HS-5 (cell line): ENCODE results near the gene CLEC16A.
"Not testable (repeated sequence)": the region's sequence is repeated elsewhere in the genome, so short reads cannot be mapped to it uniquely, and the experiment has no call there.

Experiments used
- DNase-seq: peaks from one replicate; pipeline ENCODE4 v3.0.0-alpha.2; 2012; ENCODE audit warnings: low read depth

The CLEC16A gene

DNA sequence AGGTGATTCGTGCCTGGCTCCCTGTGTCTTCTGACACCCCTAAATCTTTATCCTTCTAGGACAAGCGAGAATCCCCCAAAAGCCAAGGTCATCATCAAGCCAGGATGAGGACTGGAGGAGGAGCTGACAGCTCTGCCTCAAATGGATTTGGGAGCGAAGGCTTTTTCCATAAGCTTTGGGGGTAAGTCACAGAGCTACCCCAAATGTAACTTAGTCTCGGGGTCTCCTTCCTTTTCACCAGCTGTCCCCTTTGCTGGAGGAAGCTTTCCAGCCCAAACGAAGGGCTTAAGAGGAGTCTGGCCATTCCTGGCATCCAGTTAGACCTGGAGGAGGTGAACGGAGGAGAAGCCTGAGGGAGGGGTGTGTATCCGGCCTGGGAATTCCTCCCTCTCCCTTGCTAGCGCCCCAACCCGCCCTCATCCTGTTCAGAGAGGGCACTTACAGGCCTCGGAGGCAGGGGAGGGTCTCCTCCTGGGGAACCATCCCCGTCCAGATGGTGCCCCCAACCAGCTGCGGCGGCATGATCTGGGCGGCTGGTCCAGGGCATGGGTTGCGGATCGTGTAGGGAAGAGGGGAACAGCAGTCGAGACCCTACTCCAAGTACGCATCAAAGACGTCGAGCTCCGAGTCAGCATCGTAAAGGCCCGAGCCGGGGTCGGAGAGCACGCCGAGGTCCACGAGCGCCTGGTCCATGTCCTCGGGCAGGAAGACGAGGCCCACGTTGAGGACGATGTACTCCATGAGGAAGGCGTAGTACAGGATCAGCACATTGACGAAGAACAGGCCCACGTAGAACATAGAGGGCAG lies 3.0 kb upstream of the CLEC16A start:
- DNase-seq: no peak

DNA sequence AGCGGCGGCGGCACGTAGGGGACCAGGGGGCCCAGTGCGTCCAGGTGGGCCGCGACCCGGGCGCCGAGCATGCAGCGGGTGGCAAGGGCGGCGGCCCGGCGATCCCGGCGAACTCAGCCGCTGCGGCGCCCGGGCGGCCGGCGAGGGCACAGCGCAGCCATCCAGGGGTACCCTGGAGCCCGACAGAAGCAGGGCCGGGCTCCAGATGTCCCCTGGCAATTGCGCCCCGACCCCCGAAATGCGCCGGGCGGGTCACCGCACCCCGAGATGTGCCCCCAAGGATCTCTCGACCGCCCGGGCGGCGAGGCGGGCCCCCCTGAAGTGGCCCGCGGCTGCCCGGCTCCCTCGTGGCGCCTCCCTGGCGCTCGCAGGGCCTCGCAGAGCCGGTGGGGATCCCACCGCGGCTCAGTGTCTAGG lies 2.4 kb upstream of the CLEC16A start:
- DNase-seq: not testable (repeated sequence)

DNA sequence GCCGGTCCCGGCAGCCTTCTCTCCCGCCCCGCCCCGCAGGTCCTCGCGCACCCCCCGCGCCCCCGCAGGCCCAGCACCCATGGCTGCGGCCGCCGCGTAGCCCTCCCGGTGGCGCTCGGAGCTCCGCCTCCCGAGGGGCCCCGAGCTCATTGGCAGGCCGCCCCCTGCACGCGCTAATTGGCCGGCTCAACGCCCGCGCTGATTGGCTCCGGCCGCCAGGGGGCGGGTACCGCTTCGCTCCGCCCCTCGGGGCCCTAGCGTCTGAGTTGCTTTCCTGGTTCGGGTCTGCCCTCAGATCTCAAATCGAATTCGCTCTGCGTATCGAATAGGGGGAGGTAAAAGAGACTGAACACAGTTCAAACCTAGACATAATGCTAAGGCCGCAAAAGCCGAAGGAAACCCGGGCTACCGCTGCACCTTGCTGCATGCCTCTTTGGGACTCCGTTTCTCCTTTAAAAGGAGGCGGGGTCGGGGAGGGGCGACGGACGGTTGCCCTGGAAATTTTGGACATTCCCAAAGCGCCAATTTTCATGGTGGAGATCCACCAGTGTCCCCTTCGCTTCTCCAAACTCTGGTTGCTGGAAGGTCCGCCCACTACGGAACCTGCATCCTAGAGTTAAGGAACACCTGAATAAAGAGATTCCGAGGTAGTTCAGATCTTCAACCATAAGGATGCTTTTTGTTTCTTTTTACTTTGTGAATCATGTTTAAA lies 1.9 kb upstream of the CLEC16A start, which contains the start of gene DEXI:
TSS of gene DEXI (minus strand) at position 117 of the 712 bp plus-strand sequence. CDS start 463 bp downstream, outside the sequence.
- peak; percentile 50 for DNase-seq

DNA sequence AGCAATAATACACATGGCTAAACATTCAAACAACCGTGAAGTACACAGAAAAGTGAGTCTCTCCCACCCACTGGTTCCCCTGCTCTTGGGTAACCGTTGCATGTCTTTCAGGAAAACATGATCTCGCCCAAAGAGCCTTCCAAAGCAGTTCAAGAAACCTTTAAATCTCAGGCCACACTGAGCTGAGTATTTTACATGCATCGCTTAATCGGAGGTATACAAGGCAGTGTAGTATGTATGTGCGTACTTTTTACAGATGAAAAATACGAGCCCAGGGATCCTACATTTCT lies 1.4 kb upstream of the CLEC16A start:
- DNase-seq: no peak

DNA sequence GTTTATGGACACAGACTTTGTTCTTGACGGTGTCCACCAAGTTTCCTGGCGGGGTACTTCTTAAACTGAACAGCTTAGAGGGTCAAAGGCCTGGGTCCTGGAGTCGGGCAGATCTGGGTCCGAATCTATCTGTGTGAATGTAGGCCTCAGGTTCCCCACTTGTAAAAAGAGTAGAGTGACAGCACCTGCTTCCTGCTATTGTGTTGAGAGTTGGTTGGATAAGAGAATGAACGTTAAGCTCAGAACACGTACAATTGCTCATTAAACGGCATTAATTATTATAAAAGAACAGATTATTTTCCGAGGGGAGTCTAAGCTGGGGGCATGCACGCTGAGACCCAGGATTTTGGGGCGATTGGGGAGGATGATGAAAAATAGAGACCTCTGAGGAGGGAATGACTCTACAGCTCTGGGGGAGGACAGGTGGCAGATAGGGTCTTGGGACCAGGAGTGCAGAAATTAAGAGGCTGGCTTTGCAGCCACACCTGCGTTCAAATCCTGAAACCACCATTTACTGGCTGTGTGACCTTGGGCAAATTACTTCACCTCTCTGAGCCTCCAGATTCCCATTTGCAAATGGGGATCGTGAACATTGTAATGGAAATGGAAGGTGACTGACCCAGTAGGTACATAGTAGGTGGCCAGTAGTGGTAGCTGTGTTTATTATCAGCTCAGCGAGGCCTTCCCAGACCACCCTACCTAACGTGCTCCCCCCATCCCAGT lies 862 bp downstream of the CLEC16A start:
- DNase-seq: no peak

DNA sequence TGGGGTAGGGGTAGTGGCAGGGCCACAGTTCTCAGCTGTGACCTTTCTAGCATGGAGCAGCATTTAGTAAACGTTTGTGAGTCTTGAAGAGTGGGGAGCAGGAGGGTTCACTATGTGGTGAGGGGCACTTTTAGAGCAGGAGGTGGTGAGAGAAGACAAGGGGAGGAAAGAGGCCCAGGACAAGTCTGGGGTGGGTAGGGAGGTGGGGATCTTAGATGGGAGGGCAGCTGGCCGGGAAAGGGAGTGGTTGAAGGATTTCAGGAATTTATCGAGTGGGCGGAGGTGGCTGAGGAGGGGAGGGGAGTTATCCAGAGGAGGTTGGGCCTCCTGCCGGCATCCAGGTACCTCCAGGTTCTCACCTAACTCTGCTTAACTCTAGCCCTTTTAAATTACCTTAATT lies 1.9 kb downstream of the CLEC16A start:
- DNase-seq: no peak

DNA sequence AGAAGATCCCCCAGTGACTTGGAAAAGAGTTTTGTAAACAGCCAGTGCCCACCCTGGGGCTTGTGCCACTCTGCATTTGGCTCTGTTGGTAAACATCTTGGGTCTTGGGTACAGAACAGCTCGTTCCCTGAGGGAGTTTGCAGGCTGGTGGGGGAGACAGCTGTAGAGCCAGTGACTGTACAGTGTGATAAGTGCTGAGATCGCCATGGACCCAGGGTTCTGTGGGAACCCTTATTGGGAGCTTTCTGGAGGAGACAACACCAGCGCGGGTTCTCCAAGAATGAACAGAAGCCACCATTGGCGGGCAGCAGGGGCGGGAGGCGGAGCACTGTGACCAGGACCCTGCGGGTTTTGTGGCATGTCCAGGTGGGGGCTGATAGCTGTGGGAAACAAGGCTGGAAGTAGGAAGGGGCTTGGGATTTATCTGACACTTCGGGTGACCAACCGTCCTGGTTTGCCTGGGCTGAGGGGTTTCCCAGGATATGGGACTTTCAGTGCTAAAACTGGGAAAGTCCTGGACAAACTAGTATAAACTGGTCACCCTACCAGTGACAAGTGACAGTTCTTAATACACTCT lies 2.9 kb downstream of the CLEC16A start:
- no peak for DNase-seq

DNA sequence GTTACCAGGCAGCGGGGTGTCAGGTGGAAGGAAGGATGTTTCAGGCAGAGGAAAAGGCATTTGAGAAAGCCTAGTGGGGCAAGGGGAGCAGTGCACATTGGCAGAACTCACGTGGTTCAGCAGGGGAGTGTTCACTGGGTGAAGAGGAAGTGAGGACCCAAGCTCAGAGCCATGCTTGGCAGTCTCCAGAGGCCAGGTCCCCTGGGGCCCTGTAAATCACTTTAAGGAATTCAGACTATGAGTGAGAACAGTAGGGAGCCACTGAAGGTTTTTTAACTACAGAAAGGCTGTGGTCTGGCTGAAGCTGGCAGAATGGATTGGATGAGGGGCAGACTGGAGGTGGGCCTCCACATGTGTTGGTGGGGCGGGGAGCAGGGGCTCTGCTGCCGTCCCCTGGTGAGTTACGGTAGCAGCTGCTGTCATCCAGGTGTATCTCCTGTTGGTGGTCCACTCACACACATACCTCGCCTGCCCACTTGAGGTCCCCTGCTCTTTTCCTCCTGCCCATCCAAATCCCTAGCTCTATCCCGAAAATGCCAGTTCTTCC lies 5.1 kb downstream of the CLEC16A start:
- DNase-seq: no peak

DNA sequence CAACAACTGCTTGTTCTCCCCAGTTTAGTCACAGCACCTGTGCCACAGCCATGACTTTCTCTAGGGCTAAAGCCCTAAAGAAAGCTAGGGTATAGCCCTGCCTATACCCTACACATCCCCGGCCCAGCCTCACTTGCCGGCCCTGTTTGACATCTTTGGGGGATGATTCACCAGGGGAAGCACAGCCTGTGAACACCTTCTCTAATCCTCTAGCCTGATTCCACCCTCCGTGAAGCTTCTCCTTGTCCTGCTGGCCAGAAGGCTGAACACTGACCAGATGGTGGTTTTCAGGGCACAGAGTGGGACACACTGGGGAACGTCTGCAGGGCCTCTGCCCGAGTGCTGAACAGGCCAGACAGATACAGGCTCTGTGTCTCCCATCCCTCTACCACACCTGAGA lies 6.0 kb downstream of the CLEC16A start:
- no peak for DNase-seq

DNA sequence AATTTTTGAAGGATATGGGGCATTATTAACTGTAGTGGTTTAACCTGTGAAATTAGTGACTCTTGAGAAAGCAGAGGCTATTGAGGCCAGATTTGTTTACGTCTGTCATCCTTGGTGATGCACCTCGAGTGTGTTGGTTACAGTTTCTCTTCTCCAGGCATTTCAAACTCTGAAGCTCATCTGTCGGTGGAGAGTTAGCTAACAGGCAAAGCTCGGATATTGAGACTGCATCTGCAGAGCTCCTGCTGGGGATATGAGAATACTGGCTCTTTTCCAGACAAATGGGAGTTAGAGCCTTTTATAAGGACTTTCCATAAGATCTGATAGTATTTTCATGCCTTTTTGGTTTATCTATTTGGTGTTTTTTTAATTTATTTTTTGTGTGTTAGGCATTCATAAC lies 6.7 kb downstream of the CLEC16A start:
- no peak for DNase-seq

DNA sequence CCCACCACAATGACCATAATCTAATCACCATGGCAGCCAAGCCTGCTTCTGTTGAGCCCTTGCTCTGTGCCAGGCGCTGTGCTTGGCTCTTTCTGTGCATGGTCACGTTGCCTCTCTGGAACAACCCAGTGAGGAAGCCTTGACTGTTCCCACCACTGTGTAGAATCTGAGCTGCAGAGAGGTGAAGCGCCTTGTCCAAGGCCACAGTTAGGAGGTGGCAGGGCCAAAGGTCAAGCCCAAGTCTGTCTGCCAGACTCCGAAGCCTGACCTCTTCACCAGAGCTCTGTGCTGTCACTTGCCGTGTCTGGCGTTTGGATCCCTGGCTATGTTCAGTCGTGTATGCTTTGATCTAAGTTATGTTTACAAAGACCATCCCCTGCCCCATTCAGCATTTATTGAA lies 10.5 kb downstream of the CLEC16A start:
- DNase-seq: no peak

DNA sequence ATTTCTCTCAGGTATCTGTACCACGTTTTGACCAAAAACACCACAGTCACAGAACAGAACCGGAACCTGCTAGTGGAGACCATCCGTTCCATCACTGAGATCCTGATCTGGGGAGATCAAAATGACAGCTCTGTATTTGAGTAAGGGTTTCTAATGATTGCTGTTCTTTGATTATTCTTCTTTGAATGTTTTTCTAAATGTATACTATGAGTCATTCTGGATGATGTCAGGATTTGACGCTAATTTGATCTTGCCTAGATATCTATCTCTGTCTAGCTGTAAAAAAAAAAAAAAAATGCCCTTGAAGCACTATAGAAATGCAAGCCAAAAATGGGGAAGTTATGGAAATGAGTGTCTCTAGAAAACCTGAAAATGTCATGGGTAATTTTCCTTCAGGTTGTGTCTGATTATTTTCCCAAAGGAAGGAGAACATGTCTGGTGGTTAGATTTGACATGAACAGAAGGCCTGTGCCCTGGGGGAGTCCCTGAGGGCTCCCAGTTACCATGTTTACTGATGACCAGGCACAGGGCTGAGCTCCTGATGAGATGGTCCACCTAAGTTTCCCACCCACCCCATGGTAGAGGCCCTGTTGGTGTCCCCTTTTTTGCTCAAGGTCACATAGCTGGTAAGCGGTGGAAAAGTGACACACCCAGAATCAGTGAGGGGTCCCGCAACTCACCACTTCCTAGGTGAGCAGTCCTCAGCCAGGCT lies 13.6 kb downstream of the CLEC16A start:
- no peak for DNase-seq

DNA sequence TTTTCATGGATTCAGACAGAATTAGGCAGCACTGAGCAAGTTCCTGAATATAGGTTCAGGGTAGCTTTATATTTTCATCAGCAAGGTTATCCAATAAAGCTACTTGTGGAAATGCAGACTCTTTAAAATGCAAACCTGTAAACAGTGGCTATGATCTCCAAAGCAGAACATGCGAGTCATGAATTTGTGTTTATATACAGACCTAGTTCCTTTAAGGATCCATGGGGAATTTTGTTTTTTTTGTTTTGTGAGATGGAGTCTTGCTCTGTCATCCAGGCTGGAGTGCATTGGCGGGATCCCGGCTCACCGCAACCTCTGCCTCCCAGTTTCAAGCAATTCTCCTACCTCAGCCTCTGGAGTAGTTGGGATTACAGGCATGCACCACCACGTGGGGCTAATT lies 14.8 kb downstream of the CLEC16A start:
- DNase-seq: no peak

DNA sequence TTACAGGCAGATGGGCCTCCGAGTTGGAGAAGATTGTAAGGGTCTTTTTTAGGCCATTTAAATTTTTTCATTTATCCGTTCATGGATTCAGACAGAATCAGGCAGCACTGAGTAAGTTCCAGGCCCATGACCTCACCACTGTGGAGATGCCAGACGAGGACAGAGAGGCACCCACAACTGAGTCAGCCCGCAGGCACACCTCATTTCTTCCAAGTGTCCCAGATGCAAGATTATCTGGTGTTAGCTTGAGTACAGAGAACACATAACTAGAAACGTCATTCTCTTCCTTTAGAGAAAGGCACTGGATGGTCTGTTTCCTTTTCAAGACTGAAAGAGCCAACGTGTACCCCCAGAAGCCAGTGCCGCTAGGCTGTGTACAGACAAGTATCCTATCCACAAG lies 16.9 kb downstream of the CLEC16A start:
- DNase-seq: peak; percentile 69

DNA sequence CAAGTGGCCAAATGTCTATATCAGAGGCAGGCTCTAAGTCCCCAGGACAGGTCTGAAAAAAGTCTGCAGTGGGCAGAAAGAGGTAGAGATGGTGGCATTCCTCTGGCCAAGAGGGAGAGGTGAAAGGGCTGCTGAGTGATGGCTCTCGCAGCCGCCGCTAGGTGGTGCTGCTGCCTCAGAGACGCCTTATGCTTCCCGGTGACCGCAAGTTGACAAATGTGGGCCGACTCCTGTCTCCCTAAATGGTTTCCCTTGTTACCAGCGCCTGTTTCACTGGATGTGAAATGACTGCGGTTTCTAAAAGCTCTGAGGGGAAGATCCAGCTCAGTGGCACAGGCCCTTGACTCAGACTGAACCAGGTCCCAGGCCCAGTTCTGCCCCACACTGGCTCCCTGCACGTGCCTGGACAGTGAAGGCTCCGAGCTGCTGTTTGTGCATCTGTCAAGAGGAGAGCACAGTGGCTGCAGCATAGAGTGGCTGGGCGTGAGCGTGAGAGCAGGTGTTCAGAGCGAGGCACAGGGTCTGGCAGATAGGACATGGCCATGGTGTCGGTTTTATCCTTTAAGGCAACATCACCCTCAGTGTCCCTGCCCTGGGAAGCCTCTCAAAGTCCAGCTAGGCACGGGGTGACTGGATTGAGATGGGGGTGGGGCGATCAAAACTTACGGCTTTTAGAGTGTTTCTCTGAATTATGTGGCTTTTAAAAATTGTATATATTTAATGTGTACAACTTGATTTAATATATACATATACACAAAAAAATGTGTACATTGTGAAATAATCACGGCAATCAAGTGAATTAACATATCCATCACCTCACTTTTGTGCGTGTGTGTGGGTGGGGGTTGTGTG lies 19.9 kb downstream of the CLEC16A start:
- no peak for DNase-seq

DNA sequence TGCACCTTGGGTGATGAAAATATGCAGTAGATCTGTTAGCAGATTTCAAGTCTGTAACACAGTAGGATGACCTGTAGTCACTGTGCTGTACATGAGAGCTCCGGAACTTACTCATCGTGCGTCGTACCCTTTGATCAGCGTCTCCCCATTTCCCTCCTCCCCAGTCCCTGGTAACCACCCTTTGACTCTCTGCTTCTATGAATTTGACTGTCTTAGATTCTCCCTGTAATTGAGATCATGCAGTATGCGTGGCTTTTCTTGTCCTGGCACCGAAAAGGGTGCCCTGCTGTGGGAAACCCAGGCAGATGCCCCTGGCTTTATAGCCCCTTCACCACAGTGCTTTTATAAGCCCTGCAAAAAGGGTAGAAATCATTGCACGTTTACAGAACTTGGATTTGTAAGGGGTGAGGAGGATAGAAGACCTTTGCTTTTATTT lies 20.5 kb downstream of the CLEC16A start:
- no peak for DNase-seq

DNA sequence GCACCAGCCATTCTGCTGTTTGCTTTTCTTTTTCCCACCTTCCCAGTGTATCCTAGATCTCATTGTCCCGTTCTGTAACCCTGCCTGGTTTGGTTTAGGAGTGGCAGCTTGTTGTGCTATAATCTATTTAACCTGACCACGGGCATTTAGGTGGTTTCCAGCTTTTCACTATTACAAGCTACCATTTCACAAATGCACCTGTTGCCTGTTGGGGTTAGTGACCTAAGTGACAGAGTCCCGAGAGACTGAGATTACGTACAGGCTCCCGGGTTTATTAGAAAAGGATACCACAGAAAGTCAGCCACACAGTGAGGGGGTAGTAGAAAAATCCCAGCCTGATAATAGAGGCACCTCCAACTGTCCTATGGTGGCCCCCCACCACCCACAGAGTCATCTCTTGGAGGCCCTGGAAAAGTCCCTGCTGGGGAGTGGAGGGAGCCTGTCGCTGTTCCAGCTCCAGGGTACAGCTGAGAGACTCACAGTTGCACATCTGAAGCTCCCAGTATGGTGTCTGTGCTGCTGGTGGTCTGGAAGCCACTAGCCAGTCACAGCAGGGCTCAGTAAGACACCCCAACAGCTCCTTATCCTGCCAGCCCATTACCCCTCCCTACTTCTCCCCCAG lies 21.2 kb downstream of the CLEC16A start:
- DNase-seq: no peak

DNA sequence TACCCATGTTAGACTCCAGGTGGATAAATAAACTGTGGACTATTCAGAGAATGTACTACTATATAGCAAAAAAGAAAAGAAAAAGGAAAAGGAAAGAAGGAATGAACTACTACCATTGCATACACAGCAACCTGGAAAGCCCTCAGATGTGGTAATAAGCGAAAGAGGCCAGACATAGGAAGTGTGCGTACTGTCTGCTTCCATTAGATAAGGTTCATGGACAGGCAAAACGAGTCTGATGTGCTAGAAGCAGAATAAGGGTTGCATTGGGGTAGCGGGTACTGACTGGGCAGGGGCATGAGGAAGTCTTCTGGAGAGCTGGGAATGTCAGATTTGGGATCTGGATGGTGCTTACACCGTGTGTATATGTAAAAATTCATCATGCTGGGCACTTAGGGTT lies 21.8 kb downstream of the CLEC16A start:
- no peak for DNase-seq

DNA sequence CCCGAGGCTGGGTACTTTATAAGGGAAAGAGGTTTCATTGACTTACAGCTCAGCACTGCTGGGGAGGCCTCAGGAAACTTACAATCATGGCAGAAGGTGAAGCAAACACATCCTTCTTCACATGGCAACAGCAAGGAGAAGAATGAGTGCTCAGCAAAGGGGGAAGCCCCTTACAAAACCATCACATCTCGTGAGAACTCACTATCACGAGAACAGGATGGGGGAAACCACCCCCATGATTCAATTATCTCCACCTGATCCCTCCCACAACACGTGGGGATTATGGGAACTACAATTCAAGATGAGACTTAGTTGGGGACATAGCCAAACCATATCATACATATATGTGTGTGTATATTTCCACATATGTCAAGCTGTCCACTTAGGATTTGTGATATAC lies 22.2 kb downstream of the CLEC16A start:
- not testable (repeated sequence) for DNase-seq

DNA sequence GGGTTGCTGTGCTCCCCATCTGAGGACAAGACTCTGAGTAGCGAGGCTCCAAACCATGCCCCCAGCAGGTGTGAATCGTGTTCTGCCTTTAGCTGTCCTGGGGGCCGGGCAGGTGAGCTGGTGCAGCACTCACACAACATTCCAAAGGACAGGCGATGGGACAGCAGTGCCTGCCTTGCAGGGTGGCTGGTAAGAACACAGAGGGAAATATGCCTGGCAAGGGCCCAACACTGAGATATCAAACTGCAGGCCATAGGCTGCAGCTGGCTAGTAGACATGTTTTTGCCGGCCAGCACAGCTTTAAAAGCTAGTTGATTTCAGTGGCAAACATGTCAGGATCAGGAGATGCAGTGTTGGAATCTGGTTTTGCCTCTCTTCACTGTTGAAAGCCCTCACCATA lies 23.6 kb downstream of the CLEC16A start:
- DNase-seq: no peak
